GM18502 (cell line): ENCODE measurements around the gene TCIRG1.

Experiments
- ATAC-seq: cut with Tn5 transposase; IDR thresholded peaks from one replicate; pipeline ENCODE4 v1.9.1; 2021; ENCODE audit warnings: mild to moderate bottlenecking; ENCODE audit not compliant: unreplicated experiment, poor library complexity

The TCIRG1 gene

GRCh38 chr11:68048681-68049508 lies 10.1 kb downstream of the TCIRG1 start:
- no peak for ATAC-seq

- no peak for ATAC-seq
These were observed 10.9 kb downstream of the TCIRG1 start for GRCh38 chr11:68049509-68050370.

- no peak for ATAC-seq
These were observed 11.6 kb downstream of the TCIRG1 start for GRCh38 chr11:68050371-68050841.

GRCh38 chr11:68051191-68052136 lies 12.6 kb downstream of the TCIRG1 start:
- ATAC-seq: no peak

- no peak for ATAC-seq
These were observed 13.5 kb downstream of the TCIRG1 start for GRCh38 chr11:68052137-68052873.

GRCh38 chr11:68053117-68053516 lies 14.3 kb downstream of the TCIRG1 start:
- ATAC-seq: no peak

GRCh38 chr11:68053981-68054812 lies 15.4 kb downstream of the TCIRG1 start:
- ATAC-seq: no peak

GRCh38 chr11:68056317-68057285 lies 17.8 kb downstream of the TCIRG1 start:
- ATAC-seq: no peak

- no peak for ATAC-seq
These were observed 19.0 kb downstream of the TCIRG1 start for GRCh38 chr11:68057807-68058206.

GRCh38 chr11:68061508-68061907 lies 22.7 kb downstream of the TCIRG1 start:
- no peak for ATAC-seq

- no peak for ATAC-seq
These were observed 26.1 kb downstream of the TCIRG1 start for GRCh38 chr11:68064926-68065325.

GRCh38 chr11:68065841-68066240 lies 27.0 kb downstream of the TCIRG1 start:
- ATAC-seq: no peak

GRCh38 chr11:68066742-68067141 lies 27.9 kb downstream of the TCIRG1 start:
- no peak for ATAC-seq

GRCh38 chr11:68067991-68068390 lies 29.2 kb downstream of the TCIRG1 start:
- ATAC-seq: no peak

- no peak for ATAC-seq
These were observed 32.6 kb downstream of the TCIRG1 start for GRCh38 chr11:68071281-68072048.

- no peak for ATAC-seq
These were observed 35.9 kb downstream of the TCIRG1 start for GRCh38 chr11:68074584-68075352.
